Measurements from ENCODE around the gene SMIM8.
"Not testable (repeated sequence)": the region's sequence is repeated elsewhere in the genome, so short reads cannot be mapped to it uniquely, and the experiment has no call there.

The SMIM8 gene

DNA sequence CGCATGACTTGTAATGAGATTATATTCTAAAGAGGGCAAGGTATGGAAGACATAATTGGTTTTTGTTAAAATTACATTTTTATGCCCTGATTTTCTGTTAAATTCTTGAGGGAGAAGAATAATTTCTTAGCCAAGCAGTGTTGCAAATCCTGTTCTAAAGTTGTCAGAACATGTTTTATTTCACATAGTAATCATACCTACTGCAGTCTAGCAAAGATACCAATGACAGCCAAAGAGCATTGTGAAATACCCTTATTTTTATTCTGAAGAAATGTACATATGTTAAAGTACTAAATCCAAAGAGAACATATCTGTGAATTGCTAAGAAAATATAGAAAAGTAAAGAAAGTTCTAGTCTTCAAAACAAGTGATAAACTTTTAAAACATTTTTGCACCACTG is 39.6 kb upstream of the SMIM8 start:
- TF ChIP-seq, protein P1, sequence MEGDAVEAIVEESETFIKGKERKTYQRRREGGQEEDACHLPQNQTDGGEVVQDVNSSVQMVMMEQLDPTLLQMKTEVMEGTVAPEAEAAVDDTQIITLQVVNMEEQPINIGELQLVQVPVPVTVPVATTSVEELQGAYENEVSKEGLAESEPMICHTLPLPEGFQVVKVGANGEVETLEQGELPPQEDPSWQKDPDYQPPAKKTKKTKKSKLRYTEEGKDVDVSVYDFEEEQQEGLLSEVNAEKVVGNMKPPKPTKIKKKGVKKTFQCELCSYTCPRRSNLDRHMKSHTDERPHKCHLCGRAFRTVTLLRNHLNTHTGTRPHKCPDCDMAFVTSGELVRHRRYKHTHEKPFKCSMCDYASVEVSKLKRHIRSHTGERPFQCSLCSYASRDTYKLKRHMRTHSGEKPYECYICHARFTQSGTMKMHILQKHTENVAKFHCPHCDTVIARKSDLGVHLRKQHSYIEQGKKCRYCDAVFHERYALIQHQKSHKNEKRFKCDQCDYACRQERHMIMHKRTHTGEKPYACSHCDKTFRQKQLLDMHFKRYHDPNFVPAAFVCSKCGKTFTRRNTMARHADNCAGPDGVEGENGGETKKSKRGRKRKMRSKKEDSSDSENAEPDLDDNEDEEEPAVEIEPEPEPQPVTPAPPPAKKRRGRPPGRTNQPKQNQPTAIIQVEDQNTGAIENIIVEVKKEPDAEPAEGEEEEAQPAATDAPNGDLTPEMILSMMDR (IDR thresholded peaks at IDR 0.05; ENCODE audit: borderline replicate concordance, insufficient read depth, low read depth, low read length): no peak
- no peak overlapping the region for H3K4me3 ChIP-seq (ENCODE audit: low read depth, low read length)

DNA sequence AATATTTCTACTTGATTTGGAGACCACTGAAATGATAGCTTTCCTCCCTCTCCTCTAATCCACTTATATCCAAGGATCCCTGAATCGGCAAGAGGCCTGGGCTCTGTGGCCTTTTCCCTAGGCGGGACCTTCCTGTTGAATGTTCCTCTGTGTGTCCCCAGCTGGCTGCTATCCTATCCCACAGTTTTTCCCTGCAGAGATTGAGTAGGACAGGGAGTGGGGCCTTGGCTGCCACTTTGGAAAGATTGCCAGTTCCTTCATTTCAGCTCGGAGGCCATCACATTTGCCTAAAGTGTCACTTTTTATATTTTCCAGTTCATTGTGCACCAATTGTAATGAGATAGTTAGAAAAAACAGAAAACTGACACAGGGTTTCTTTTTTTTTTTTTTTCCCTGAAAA is 38.9 kb upstream of the SMIM8 start:
- no peak overlapping the region for H3K4me3 ChIP-seq (ENCODE audit: low read depth, low read length)
- TF ChIP-seq, protein P1 (IDR thresholded peaks at IDR 0.05; ENCODE audit: borderline replicate concordance, insufficient read depth, low read depth, low read length): no peak

DNA sequence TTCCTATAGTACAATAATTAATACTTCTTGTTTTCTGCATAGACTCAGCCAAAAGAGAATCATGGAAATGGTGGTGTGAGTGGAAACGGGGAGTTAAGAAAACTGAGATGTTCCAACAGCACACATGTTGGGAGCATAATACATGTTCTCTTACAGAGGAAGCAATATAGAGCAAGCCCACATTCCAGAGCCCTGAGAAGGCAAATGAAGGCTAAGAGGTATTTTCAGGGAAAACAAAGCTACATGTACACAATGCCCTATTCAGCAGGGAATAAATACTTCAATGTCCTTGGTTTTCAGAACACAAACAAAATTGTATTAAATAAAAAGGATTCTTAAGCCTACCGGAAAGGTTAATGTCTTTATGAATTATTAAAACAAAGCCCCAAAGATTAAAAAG is 35.1 kb upstream of the SMIM8 start:
- H3K4me3 ChIP-seq (ENCODE audit: low read depth, low read length): no peak overlapping the region
- TF ChIP-seq, protein P1 (IDR thresholded peaks at IDR 0.05; ENCODE audit: borderline replicate concordance, insufficient read depth, low read depth, low read length): no peak

DNA sequence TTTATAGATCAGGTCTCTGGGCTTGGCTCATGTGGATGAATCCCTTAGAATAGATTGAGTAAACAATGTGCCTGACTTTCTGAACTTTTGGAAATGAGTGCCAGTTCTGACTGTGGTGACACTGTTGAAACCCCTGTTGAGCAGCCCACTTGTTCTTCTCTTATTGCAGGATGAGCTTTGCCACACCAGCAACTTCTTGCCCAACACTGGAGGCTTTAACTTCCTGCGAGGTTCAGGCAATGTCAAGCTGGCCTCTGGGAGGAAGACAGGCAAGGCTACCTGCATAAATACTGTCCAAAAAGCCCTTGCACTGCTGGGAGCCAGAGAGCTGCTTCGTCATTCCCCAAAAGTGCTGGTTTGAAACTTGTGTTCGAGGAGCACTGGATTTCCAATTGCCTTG is 32.8 kb upstream of the SMIM8 start:
- TF ChIP-seq, protein P1 (IDR thresholded peaks at IDR 0.05; ENCODE audit: borderline replicate concordance, insufficient read depth, low read depth, low read length): no peak
- H3K4me3 ChIP-seq (ENCODE audit: low read depth, low read length): no peak overlapping the region

DNA sequence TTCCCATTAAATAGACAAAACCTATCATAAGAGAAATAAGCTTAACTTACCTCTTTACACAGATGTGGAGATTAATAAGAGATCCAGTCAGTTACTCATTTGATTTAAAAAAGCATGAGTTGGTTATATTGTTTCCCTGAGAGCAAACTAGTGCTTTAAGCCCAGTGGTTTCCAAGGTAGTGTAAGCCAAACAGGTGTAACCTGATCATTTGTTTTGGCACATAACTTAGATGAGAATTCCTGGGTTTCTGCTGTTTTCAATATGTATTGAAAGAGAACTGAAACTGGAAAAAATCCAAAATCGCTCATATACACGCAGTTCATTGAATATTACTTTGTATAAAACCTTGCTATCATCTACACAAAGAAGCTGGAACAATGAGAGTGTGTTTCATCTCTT is 30.5 kb upstream of the SMIM8 start:
- H3K4me3 ChIP-seq (ENCODE audit: low read depth, low read length): no peak overlapping the region
- TF ChIP-seq, protein P1 (IDR thresholded peaks at IDR 0.05; ENCODE audit: borderline replicate concordance, insufficient read depth, low read depth, low read length): no peak

DNA sequence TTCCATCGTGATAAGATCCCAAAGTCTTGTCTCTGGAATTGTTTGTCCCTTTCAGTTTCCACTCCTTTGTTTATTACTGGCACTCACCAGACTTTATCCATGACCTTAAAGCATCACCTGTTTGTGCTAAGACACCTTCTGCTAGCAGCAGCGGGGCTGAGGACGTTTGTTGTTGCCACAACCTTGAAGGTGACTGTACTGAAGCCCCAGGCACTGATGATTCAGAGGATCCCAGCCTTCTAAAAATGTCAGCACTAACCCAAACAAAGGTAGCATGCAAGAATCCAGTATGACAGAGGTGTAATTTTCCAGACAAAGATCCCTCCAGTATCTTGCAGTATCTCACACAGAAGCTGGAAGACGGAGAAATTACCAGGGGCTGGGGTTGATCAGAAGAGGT is 28.9 kb upstream of the SMIM8 start:
- TF ChIP-seq, protein P1 (IDR thresholded peaks at IDR 0.05; ENCODE audit: borderline replicate concordance, insufficient read depth, low read depth, low read length): no peak
- H3K4me3 ChIP-seq (ENCODE audit: low read depth, low read length): no peak overlapping the region

DNA sequence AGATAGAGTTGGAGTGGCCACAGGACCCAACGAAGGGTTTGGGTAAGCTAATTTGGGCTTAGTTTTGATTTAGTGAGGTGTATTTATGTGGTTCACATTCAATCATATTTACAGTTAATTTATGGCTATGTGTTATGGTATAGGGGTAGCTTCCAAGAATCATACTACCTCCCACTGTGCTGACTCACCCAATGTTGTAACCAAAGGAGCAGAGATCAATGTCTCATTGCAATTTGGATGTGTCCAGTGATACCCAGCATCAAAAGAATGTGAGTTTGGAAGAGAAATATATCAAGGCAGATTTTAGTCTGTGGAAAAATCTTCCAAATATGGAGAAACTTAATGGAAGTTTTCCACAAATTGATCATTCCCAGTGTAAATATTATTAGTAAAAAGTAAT is 25.3 kb upstream of the SMIM8 start:
- TF ChIP-seq, protein P1 (IDR thresholded peaks at IDR 0.05; ENCODE audit: borderline replicate concordance, insufficient read depth, low read depth, low read length): no peak
- H3K4me3 ChIP-seq (ENCODE audit: low read depth, low read length): no peak overlapping the region

DNA sequence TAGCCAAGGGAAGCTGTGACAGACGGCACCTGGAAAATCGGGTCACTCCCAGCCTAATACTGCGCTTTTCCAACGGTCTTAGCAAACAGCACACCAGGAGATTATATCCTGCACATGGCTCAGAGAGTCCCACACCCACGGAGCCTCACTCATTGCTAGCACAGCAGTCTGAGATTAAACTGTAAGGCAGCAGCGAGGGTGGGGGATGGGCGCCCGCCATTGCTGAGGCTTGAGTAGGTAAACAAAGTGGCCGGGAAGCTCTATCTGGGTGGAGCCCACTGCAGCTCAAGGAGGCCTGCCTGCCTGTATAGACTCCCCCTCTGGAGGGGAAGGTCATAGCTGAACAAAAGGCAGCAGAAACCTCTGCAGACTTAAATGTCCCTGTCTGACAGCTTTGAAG is 21.1 kb upstream of the SMIM8 start:
- H3K4me3 ChIP-seq (ENCODE audit: low read depth, low read length): not testable (repeated sequence)

All from GM12875 (cell line).